Activated CD4-positive, alpha-beta memory T cell treated with anti-CD3 and anti-CD28 coated beads for 36 hours (primary cell): ENCODE results near the gene MYO10. TPM values are rescaled to one million over a fixed set of nuclear protein-coding genes. Genes with fewer than 3 reads are reported as not detected.
"Not testable (repeated sequence)": the region's sequence is repeated elsewhere in the genome, so short reads cannot be mapped to it uniquely, and the experiment has no call there.

ENCODE experiments used
- CTCF ChIA-PET: fragments of 350-600 bp; sonication (Branson Sonifier 250); formaldehyde crosslinking; loops from one replicate; lab custom pipeline; 2021; ENCODE audit warnings: antibody characterized with exemption, inconsistent platforms; lab: Charles Lee
- POLR2A ChIA-PET: fragments of 350-600 bp; sonication (Branson Sonifier 250); formaldehyde crosslinking; loops from one replicate; lab custom pipeline; 2021; ENCODE audit warnings: antibody characterized with exemption; lab: Charles Lee
- DNase-seq: peaks from one replicate; pipeline ENCODE4 v3.0.0-alpha.2; 2020
- H3K27ac Mint-ChIP-seq: one replicate; pipeline ENCODE4 v1.8.0; 2021; ENCODE audit warnings: mixed read lengths
- H3K27me3 Mint-ChIP-seq: one replicate; pipeline ENCODE4 v1.8.0; 2021; ENCODE audit warnings: mixed read lengths
- H3K36me3 Mint-ChIP-seq: one replicate; pipeline ENCODE4 v1.8.0; 2021; ENCODE audit warnings: mixed read lengths
- H3K4me1 Mint-ChIP-seq: one replicate; pipeline ENCODE4 v1.8.0; 2021; ENCODE audit warnings: low read depth, mixed read lengths
- H3K4me3 Mint-ChIP-seq: one replicate; pipeline ENCODE4 v1.8.0; 2021; ENCODE audit warnings: mild to moderate bottlenecking, mixed read lengths
- H3K9me3 Mint-ChIP-seq: one replicate; pipeline ENCODE4 v1.8.0; 2021; ENCODE audit warnings: mixed read lengths
- intact Hi-C: fragments of 100-400 bp; cut with micrococcal nuclease; formaldehyde crosslinking; loops from one replicate; pipeline ENCODE4 v1.15.1; 2023
- total RNA-seq, 2 experiments: library from RNA; stranded (reverse); gene quantifications; one replicate each; pipeline ENCODE4 v1.2.3, GENCODE V29; 2021

Gene MYO10
- total RNA-seq, 2 experiments from 2014 or later = 0.21 to 0.34 TPM

DNA sequence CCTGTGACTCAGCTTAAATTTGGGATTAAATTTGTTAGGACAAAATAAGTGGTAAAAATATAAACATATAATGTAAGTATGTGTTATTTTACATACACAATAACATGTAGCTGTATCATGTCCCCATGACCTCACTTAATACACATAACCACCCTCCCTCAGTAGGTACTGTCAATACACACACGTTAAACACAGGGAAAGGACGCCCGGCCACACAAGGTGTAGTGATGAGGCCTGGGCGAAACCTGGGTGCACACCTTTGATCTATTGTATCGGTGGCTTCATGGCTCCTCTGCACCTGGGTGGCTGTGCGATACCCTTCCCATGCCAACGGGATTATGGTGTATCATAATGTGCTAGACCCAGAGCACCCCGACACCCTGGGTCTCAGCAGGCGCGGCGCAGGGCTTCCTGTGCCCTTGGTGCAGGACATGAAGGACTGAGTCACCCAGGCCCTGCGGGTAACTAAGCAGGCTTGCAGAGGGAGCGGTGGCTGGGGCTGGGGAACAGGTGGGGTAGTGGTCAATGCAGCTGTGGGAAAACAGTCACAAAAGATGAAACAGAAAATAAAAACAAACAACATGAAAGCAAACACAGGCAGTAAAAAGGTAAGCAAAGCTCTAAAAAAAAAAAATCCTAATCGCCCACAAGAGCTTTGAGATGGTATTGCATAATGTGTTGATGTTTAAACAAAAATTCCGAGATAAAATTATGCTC, 191.8 kb downstream of the MYO10 start:
- Mint-ChIP-seq H3K36me3 (no peaks in the 10 kb centered on the region), H3K9me3 (no peaks in the 10 kb centered on the region), H3K4me1 (no peaks in the 10 kb centered on the region), H3K4me3 (no peak overlapping the region), H3K27ac (no peak overlapping the region), H3K27me3 (peaks cover 5% of the 10 kb centered on the region)
- no peak for DNase-seq
- POLR2A ChIA-PET = no interaction called here
- intact Hi-C loops = no loop called here
- CTCF ChIA-PET = no interaction called here

DNA sequence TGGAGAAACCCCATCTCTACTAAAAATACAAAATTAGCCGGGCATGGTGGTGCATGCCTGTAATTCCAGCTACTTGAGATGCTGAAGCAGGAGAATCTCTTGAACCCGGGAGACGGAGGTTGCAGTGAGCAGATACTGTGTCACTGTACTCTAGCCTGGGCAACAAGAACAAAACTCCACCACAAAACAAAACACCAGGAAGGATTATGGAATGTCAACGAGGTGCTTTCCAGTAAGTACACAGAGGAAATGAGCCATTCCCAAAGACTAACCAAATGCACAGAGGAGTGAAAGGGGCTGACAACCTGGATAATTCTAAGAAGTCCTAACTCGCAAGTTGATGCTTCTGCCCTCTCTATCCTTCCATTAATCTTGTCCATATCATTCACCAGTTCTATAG, 193.2 kb downstream of the MYO10 start:
- DNase-seq = no peak
- Mint-ChIP-seq H3K9me3 (no peaks in the 10 kb centered on the region), H3K36me3 (no peaks in the 10 kb centered on the region), H3K27me3 (peaks cover 10% of the 10 kb centered on the region), H3K4me3 (no peak overlapping the region), H3K27ac (no peak overlapping the region), H3K4me1 (no peaks in the 10 kb centered on the region)
- POLR2A ChIA-PET = no interaction called here
- CTCF ChIA-PET = no interaction called here
- intact Hi-C loops = no loop called here

DNA sequence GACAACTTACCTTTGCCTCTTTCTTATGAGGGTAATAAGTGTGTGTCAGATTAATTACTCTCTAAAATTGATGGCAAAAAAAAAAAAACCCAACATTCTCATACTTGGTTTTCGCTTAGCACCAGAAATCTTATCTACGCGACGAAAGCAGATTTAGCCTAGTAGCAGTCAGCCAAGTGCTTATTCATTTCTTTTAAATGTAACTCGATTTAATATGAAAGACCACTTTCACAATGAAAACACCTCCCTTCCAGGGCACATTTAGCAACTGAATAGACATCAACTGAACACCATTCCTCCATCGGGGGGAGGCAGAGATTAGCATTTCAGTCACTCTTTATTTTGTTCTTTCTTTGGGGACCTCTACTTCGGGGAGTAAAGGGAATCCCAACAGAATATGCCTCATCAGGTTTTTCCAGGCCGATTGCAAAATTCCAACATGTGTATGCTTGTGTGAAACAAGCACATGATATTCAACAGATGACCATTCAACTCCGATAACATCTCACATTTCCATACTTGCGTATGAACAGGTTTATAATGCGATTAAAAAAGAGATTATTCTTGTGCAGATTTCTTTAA, 195.2 kb downstream of the MYO10 start:
- H3K4me1 Mint-ChIP-seq = no peaks in the 10 kb centered on the region
- intact Hi-C loops = no loop called here
- ChIA-PET POLR2A (no interaction called here), CTCF (no interaction called here)
- no peaks in the 10 kb centered on the region for H3K9me3 Mint-ChIP-seq
- no peak overlapping the region for H3K27ac Mint-ChIP-seq
- no peak for DNase-seq
- H3K4me3 Mint-ChIP-seq = no peak overlapping the region
- H3K36me3 Mint-ChIP-seq = no peaks in the 10 kb centered on the region
- peaks cover 16% of the 10 kb centered on the region for H3K27me3 Mint-ChIP-seq

DNA sequence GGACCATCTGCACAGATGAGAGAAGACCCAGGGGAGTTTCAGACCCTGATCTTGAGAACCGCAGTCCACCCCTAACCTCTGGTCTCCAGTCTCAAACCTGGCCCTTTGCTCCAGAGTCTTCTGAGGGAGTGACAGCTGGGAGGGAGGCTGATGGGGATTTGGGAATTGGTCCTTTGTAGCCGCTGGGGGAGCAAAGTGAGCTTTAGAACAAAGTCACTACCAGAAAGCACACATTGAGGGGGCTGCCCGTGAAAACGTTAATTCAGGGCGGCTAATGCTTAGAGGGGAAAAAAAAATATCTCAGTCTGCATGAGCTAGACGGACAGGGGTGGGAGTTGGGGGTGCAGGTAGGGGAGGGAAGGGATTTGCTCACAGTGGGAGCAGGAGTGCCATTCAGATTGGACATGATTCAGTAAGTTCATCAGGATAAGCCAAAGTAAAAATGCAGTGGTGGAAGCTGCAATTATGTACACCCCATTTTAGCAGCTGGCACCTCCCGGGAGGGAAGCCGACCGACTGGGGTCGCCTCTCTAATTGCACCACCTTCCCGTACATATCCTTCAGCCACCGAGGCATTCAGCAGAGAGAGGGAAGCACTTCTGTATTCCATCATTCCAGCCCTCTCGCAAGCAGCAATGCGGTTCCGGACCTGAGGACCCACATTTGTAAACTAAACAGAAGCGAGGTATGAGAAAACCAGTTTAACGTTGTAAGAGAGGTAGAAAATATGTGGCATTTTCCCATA, 195.8 kb downstream of the MYO10 start:
- H3K27me3 Mint-ChIP-seq = peaks cover 19% of the 10 kb centered on the region
- POLR2A ChIA-PET = no interaction called here

DNA sequence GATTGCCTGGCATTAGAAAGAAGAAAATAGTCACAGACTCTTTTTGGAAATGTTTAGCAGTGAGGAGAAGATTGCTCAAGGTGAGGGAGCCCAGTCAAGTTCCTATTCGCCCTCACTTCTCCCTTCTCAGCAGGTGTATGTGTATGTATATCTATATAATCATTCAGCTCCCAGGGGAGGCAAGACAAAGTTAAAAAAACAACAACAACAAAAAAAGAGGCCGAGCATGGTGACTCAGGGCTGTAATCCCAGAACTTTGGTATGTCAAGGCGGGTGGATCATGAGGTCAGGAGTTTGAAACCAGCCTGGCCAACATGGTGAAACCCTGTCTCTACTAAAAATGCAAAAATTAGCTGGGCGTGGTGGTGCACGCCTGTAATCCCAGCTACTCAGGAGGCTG, 197.7 kb downstream of the MYO10 start:
- H3K4me1 Mint-ChIP-seq, DNase-seq, H3K27ac Mint-ChIP-seq, POLR2A ChIA-PET, H3K4me3 Mint-ChIP-seq, intact Hi-C loops, H3K36me3 Mint-ChIP-seq, H3K9me3 Mint-ChIP-seq, CTCF ChIA-PET: not testable (repeated sequence)
- peaks cover 25% of the 10 kb centered on the region for H3K27me3 Mint-ChIP-seq

More for the DNA sequence above, 195.8 kb downstream of the MYO10 start:
- Mint-ChIP-seq H3K36me3 (no peaks in the 10 kb centered on the region), H3K4me1 (no peaks in the 10 kb centered on the region), H3K27ac (no peak overlapping the region), H3K9me3 (no peaks in the 10 kb centered on the region), H3K4me3 (no peak overlapping the region)
- DNase-seq = no peak
- intact Hi-C loops = no loop called here
- CTCF ChIA-PET = no interaction called here

DNA sequence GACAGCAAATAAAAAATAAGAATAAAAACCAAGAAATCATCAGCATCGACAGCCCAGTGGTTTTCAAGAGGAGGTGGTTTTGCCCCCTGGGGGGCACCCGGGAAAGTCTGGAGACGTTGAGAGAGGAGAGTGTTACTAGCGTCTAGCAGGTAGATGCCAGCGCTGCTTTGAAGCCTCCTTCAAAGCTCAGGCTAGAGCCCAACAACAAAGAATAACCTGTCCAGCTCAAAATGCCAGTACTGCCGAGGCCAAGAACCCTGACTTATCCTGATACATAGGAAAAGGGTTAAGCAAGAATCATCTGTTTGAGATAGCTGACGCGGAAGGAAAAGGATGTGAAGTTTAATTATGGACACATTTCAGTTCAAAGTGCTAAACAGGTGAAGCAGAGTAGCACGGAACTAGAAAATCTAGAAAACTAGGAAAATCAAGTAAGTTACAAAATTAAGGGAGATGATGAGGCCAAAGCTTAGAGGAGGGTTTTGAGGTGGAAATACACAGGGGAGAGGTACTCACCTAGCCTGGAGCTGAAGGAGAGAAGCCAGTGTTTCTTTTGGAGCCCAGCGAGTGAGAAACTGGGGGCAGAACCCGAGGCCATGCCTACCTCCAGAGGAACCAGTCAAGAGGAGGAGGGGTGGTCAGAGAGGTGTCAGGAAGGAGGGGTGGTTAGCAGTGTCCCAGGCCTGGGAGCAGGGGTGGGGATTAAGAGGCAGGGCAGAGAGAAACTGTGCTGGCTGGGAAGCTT, 198.3 kb downstream of the MYO10 start:
- Mint-ChIP-seq H3K36me3 (no peaks in the 10 kb centered on the region), H3K9me3 (no peaks in the 10 kb centered on the region), H3K4me3 (no peak overlapping the region), H3K4me1 (no peaks in the 10 kb centered on the region), H3K27ac (no peak overlapping the region), H3K27me3 (peaks cover 25% of the 10 kb centered on the region)
- CTCF ChIA-PET = no interaction called here
- no peak for DNase-seq
- intact Hi-C loops = no loop called here
- POLR2A ChIA-PET = no interaction called here

DNA sequence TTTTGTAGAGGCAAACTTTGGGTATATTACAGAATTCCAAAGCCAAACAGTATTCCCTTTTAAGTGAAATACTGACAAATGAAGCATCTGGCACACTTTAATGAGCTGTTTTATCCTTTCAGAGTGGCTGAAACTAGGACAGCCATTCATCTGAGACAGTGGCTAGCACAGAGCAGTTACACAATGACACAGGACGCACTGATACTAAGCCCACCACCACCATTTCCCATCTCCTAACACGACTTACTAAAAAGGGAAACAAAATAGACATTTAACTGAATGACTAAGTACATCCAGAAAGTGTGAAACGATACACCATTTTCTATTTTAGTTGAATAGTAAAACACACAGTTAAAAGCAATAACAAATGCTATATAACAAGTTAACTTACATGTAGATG, 198.9 kb downstream of the MYO10 start:
- CTCF ChIA-PET = no interaction called here
- no peaks in the 10 kb centered on the region for H3K4me1 Mint-ChIP-seq
- POLR2A ChIA-PET = no interaction called here
- no peak for DNase-seq
- H3K4me3 Mint-ChIP-seq = no peak overlapping the region
- no peaks in the 10 kb centered on the region for H3K9me3 Mint-ChIP-seq
- H3K36me3 Mint-ChIP-seq = no peaks in the 10 kb centered on the region
- intact Hi-C loops = no loop called here
- H3K27ac Mint-ChIP-seq = no peak overlapping the region
- H3K27me3 Mint-ChIP-seq = peaks cover 28% of the 10 kb centered on the region

DNA sequence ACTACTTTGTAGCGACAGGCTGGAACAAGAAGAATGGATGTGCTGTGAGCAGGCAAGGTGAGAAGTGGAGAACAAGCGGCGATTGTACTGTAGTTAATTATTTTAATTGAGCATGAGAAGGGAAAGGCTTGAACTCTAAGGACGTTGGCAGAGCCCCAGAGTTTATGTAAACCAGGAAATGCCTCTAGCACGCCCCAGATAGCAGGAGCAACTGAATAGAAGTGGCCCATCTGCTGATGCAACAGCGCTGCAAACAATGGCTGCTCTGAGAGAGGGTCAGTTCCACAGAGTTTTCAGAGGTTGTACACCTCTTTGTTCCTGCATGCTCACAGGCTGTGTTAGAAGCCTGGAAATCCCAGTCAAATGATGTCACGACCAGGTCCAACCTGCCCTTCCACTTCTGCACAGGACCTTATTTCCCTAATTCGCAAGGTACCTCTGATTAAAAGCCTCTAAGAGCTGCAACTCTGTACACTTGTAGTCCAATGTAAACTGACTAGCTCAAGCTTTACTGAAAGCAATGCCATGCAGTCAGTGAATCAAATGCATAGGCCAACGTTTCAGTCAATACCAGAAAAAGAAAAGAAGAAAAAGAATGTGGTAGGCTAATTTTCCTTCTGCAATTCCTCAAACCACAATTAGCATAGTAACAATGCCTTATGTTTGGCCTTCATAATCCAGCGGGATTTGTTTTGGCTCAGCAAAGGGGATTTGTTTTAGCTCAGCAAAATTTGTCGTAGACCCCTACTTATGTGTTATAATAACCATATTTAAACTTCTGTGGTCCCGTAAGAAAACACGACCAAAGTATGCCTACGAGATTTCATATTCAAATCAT, 199.7 kb downstream of the MYO10 start:
- ChIA-PET CTCF (interaction anchor here (1.0 kb wide), 1 partner anchor 396 kb away, joined by 3 read pairs; no protein-coding TSS in a partner anchor), POLR2A (no interaction called here)
- intact Hi-C loops = no loop called here
- no peak for DNase-seq
- Mint-ChIP-seq H3K27me3 (peaks cover 26% of the 10 kb centered on the region), H3K4me3 (no peak overlapping the region), H3K27ac (no peak overlapping the region), H3K9me3 (no peaks in the 10 kb centered on the region), H3K4me1 (no peaks in the 10 kb centered on the region), H3K36me3 (no peaks in the 10 kb centered on the region)

DNA sequence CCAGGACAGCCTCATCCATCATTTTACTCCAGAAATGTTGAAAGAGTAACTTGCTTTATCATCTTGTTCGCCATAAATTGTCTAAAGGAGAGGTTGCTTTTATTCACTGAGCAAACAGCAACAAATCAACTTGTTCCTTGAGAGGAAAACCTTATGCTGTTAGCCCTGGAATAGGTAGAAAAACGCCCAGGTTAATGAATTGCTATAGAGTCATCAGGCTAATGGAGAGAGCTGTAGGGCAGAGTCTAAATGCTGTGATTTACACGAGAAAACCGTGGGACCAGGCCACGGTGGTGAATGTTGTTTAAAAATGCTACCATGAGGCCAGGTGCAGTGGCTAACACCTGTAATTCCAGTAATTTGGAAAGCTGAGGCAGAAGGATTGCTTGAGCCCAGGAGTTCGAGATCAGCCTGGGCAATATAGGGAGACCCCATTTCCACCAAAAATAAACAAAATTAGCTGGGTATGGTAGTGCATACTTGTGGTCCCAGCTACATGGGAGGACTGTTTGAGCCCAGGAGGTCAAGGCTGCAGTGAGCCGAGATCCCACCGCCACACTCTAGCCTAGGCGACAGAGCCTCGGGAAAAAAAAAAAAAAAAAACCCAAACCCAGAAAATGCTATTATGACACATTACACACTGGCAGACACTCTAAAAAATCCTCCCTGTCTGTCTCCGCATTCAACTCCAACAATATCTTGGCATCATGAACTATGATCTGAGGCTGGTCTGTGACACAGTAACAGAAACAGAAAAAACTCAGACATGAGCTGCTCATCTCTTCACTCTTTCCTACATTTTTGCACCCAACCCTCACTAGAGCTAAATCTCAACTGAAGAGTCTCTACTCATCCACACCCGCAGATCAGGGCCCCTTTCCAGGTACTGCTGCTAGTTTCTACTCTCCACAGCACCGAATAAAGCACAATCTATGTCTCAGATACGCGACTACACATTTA, 200.7 kb downstream of the MYO10 start:
- POLR2A ChIA-PET = no interaction called here
- H3K27ac Mint-ChIP-seq = no peak overlapping the region
- no peak for DNase-seq

DNA sequence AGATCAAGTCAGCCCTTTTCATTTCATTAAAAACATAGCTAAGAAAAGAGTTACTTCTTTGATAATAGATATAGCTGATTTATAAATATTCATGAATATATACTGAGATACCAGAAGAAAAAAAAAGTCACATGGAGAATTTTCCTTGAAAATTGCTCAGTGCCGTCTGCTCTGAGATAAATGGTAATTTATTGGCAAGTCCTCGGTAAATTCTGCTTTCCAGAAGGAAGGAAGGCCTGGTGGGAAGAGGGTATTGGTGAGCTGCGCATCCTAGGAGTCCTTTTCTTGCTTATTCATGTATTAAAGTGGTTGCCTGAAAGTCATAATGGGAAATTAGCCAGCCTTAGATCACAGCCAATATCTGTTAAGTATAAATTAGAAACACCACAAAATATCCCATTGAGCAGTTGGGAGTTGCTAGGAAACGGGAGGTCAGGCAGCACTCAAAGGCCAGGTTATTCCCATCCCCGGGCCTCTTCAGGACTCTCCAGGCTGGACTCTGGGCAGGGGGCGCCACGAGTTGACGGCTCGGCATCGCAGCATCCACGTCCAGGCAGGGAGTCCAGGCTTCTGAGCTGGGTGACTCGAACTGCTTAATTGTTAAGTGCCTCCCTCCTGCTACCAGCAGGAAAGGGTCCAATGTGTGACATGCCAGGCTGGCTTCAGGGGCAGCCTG, 202.6 kb downstream of the MYO10 start:
- CTCF ChIA-PET = no interaction called here
- no peaks in the 10 kb centered on the region for H3K36me3 Mint-ChIP-seq
- no peak overlapping the region for H3K4me3 Mint-ChIP-seq
- H3K27me3 Mint-ChIP-seq = peaks cover 28% of the 10 kb centered on the region
- no peak for DNase-seq
- H3K9me3 Mint-ChIP-seq = no peaks in the 10 kb centered on the region
- POLR2A ChIA-PET = no interaction called here
- no peaks in the 10 kb centered on the region for H3K4me1 Mint-ChIP-seq
- intact Hi-C loops = no loop called here
- H3K27ac Mint-ChIP-seq = no peak overlapping the region

More for the DNA sequence above, 200.7 kb downstream of the MYO10 start:
- Mint-ChIP-seq H3K36me3 (no peaks in the 10 kb centered on the region), H3K9me3 (no peaks in the 10 kb centered on the region), H3K4me3 (no peak overlapping the region), H3K27me3 (peaks cover 24% of the 10 kb centered on the region), H3K4me1 (no peaks in the 10 kb centered on the region)
- intact Hi-C loops = no loop called here
- CTCF ChIA-PET = no interaction called here
